Activated naive CD4-positive, alpha-beta T cell treated with anti-CD3 and anti-CD28 coated beads for 36 hours (primary cell): ENCODE data around the gene KPNA1. TPM values are rescaled to one million over a fixed set of nuclear protein-coding genes. Genes with fewer than 3 reads are reported as not detected.
A peak's percentile ranks its signal among the peaks of the same experiment; 100 is the strongest.
"Not testable (repeated sequence)": the region's sequence is repeated elsewhere in the genome, so short reads cannot be mapped to it uniquely, and the experiment has no call there.

ENCODE experiments used
- CTCF ChIA-PET: fragments of 350-600 bp; sonication (Branson Sonifier 250); formaldehyde crosslinking; loops from one replicate; lab custom pipeline; 2021; ENCODE audit warnings: antibody characterized with exemption; lab: Charles Lee
- DNase-seq: peaks from one replicate; pipeline ENCODE4 v3.0.0-alpha.2; 2020
- H3K27ac Mint-ChIP-seq: one replicate; pipeline ENCODE4 v1.8.0; 2021; ENCODE audit warnings: mild to moderate bottlenecking, mixed read lengths
- H3K27me3 Mint-ChIP-seq: one replicate; pipeline ENCODE4 v1.8.0; 2021; ENCODE audit warnings: low read depth, mixed read lengths
- H3K36me3 Mint-ChIP-seq: one replicate; pipeline ENCODE4 v1.8.0; 2021; ENCODE audit warnings: low read depth, mixed read lengths
- H3K4me1 Mint-ChIP-seq: one replicate; pipeline ENCODE4 v1.8.0; 2021; ENCODE audit warnings: low read depth, mixed read lengths
- H3K4me3 Mint-ChIP-seq: one replicate; pipeline ENCODE4 v1.8.0; 2021; ENCODE audit warnings: mild to moderate bottlenecking, moderate library complexity, mixed read lengths
- H3K9me3 Mint-ChIP-seq: one replicate; pipeline ENCODE4 v1.8.0; 2021; ENCODE audit warnings: mixed read lengths
- intact Hi-C: fragments of 100-400 bp; cut with micrococcal nuclease; formaldehyde crosslinking; loops from one replicate; pipeline ENCODE4 v1.15.1; 2023
- total RNA-seq, 2 experiments: library from RNA; stranded (reverse); gene quantifications; one replicate each; pipeline ENCODE4 v1.2.3, GENCODE V29; 2021

KPNA1 gene
- total RNA-seq, 2 experiments from 2014 or later: 45.6 to 45.8 TPM

GRCh38 chr3:122516846-122517360 is 2.2 kb upstream of the KPNA1 start:
- CTCF ChIA-PET: no interaction called here

GRCh38 chr3:122515870-122516269 is 1.1 kb upstream of the KPNA1 start:
- CTCF ChIA-PET: no interaction called here
- peaks cover 36% of the 10 kb centered on the region for H3K4me1 Mint-ChIP-seq
- H3K27me3 Mint-ChIP-seq: no peaks in the 10 kb centered on the region
- DNase-seq: no peak
- peaks cover under 1% of the 10 kb centered on the region for H3K36me3 Mint-ChIP-seq
- H3K9me3 Mint-ChIP-seq: no peaks in the 10 kb centered on the region
- H3K27ac Mint-ChIP-seq: no peak overlapping the region
- H3K4me3 Mint-ChIP-seq: no peak overlapping the region
- intact Hi-C loops: loop anchor here (2.0 to 10.0 kb wide), 3 partner anchors 57 to 411 kb away; no protein-coding TSS in a partner anchor

More at GRCh38 chr3:122516846-122517360, 2.2 kb upstream of the KPNA1 start:
- DNase-seq: no peak
- Mint-ChIP-seq H3K27ac (no peak overlapping the region), H3K27me3 (no peaks in the 10 kb centered on the region), H3K9me3 (no peaks in the 10 kb centered on the region), H3K4me3 (no peak overlapping the region), H3K4me1 (peaks cover 26% of the 10 kb centered on the region), H3K36me3 (no peaks in the 10 kb centered on the region)
- intact Hi-C loops: loop anchor here (10.0 kb wide), 1 partner anchor 412 kb away; no protein-coding TSS in a partner anchor

GRCh38 chr3:122515020-122515468 is 305 bp upstream of the KPNA1 start:
- Mint-ChIP-seq H3K4me1 (peaks cover 40% of the 10 kb centered on the region), H3K27me3 (no peaks in the 10 kb centered on the region), H3K36me3 (peaks cover 3% of the 10 kb centered on the region), H3K9me3 (peaks cover under 1% of the 10 kb centered on the region), H3K4me3 (peak overlapping the region; percentile 73), H3K27ac (peak overlapping the region; percentile 75)
- DNase-seq: no peak
- intact Hi-C loops: loop anchor here (2.0 to 10.0 kb wide), 3 partner anchors 56 to 410 kb away; no protein-coding TSS in a partner anchor
- CTCF ChIA-PET: no interaction called here

GRCh38 chr3:122513386-122514122 is 1.2 kb downstream of the KPNA1 start:
- H3K4me1 Mint-ChIP-seq: peaks cover 44% of the 10 kb centered on the region
- H3K27ac Mint-ChIP-seq: peak overlapping the region; percentile 36
- intact Hi-C loops: loop anchor here (1.0 to 10.0 kb wide), 9 partner anchors 16 to 409 kb away; partner anchors contain the start of genes PARP14 and WDR5B
- peaks cover 5% of the 10 kb centered on the region for H3K9me3 Mint-ChIP-seq
- H3K36me3 Mint-ChIP-seq: peaks cover 8% of the 10 kb centered on the region
- H3K27me3 Mint-ChIP-seq: no peaks in the 10 kb centered on the region
- DNase-seq: no peak
- H3K4me3 Mint-ChIP-seq: peak overlapping the region; percentile 73
- CTCF ChIA-PET: no interaction called here

GRCh38 chr3:122512284-122512683 is 2.5 kb downstream of the KPNA1 start:
- no peak overlapping the region for H3K4me3 Mint-ChIP-seq
- H3K9me3 Mint-ChIP-seq: peaks cover 5% of the 10 kb centered on the region
- intact Hi-C loops: loop anchor here (10.0 kb wide), 1 partner anchor 407 kb away; no protein-coding TSS in a partner anchor
- DNase-seq: no peak
- CTCF ChIA-PET: no interaction called here
- peaks cover 56% of the 10 kb centered on the region for H3K4me1 Mint-ChIP-seq
- no peak overlapping the region for H3K27ac Mint-ChIP-seq
- H3K27me3 Mint-ChIP-seq: no peaks in the 10 kb centered on the region
- peaks cover 8% of the 10 kb centered on the region for H3K36me3 Mint-ChIP-seq

- no peak overlapping the region for H3K27ac Mint-ChIP-seq
- CTCF ChIA-PET: interaction anchor here (1.0 to 1.2 kb wide), 2 partner anchors 14 to 53 kb away, joined by 3 read pairs; no protein-coding TSS in a partner anchor
- H3K4me3 Mint-ChIP-seq: no peak overlapping the region
- intact Hi-C loops: loop anchor here (10.0 kb wide), 1 partner anchor 406 kb away; no protein-coding TSS in a partner anchor
- H3K27me3 Mint-ChIP-seq: no peaks in the 10 kb centered on the region
- peaks cover 65% of the 10 kb centered on the region for H3K4me1 Mint-ChIP-seq
- no peak for DNase-seq
- H3K36me3 Mint-ChIP-seq: peaks cover 8% of the 10 kb centered on the region
- H3K9me3 Mint-ChIP-seq: peaks cover 5% of the 10 kb centered on the region
Measured at GRCh38 chr3:122510878-122511535, 3.7 kb downstream of the KPNA1 start.

GRCh38 chr3:122508944-122509343 is 5.8 kb downstream of the KPNA1 start:
- Mint-ChIP-seq H3K36me3 (peaks cover 14% of the 10 kb centered on the region), H3K4me1 (peaks cover 77% of the 10 kb centered on the region)
- DNase-seq, H3K27ac Mint-ChIP-seq, H3K9me3 Mint-ChIP-seq, H3K27me3 Mint-ChIP-seq, H3K4me3 Mint-ChIP-seq: not testable (repeated sequence)
- CTCF ChIA-PET: interaction anchor here (0.7 to 1.0 kb wide), 2 partner anchors 125 to 203 kb away, joined by 3 read pairs; no protein-coding TSS in a partner anchor
- intact Hi-C loops: loop anchor here (1.0 kb wide), 1 partner anchor 12 kb away; no protein-coding TSS in a partner anchor

GRCh38 chr3:122508135-122508914 is 6.4 kb downstream of the KPNA1 start:
- CTCF ChIA-PET: interaction anchor here (0.7 to 1.0 kb wide), 2 partner anchors 124 to 202 kb away, joined by 3 read pairs; no protein-coding TSS in a partner anchor
- Mint-ChIP-seq H3K4me1 (peaks cover 78% of the 10 kb centered on the region), H3K27ac (peak overlapping the region; percentile 47), H3K9me3 (peaks cover 5% of the 10 kb centered on the region), H3K27me3 (no peaks in the 10 kb centered on the region), H3K4me3 (no peak overlapping the region), H3K36me3 (peaks cover 14% of the 10 kb centered on the region)
- peak; percentile 12 for DNase-seq
- intact Hi-C loops: loop anchor here (1.0 kb wide), 1 partner anchor 11 kb away; no protein-coding TSS in a partner anchor

- CTCF ChIA-PET: interaction anchor here (0.7 to 1.4 kb wide), 2 partner anchors 23 to 54 kb away, joined by 3 to 4 read pairs; no protein-coding TSS in a partner anchor
- Mint-ChIP-seq H3K4me3 (no peak overlapping the region), H3K27me3 (no peaks in the 10 kb centered on the region), H3K4me1 (peaks cover 75% of the 10 kb centered on the region), H3K36me3 (peaks cover 14% of the 10 kb centered on the region), H3K27ac (no peak overlapping the region), H3K9me3 (peaks cover 5% of the 10 kb centered on the region)
- intact Hi-C loops: loop anchor here (2.0 kb wide), 1 partner anchor 70 kb away; the partner anchor contains the start of gene PARP15
- no peak for DNase-seq
Measured at GRCh38 chr3:122506450-122506849, 8.3 kb downstream of the KPNA1 start.

GRCh38 chr3:122505676-122506075 is 9.1 kb downstream of the KPNA1 start:
- H3K27me3 Mint-ChIP-seq: no peaks in the 10 kb centered on the region

GRCh38 chr3:122502941-122503340 is 11.8 kb downstream of the KPNA1 start:
- DNase-seq: no peak
- Mint-ChIP-seq H3K4me3 (no peak overlapping the region), H3K27me3 (no peaks in the 10 kb centered on the region), H3K27ac (no peak overlapping the region), H3K36me3 (peaks cover 6% of the 10 kb centered on the region), H3K4me1 (peaks cover 66% of the 10 kb centered on the region), H3K9me3 (no peaks in the 10 kb centered on the region)
- CTCF ChIA-PET: interaction anchor here (1.1 kb wide), 1 partner anchor 95 kb away, joined by 3 read pairs; no protein-coding TSS in a partner anchor
- intact Hi-C loops: no loop called here

More at GRCh38 chr3:122505676-122506075, 9.1 kb downstream of the KPNA1 start:
- Mint-ChIP-seq H3K4me3 (no peak overlapping the region), H3K27ac (no peak overlapping the region), H3K4me1 (peaks cover 71% of the 10 kb centered on the region), H3K36me3 (peaks cover 11% of the 10 kb centered on the region), H3K9me3 (peaks cover 5% of the 10 kb centered on the region)
- CTCF ChIA-PET: no interaction called here
- DNase-seq: no peak
- intact Hi-C loops: loop anchor here (2.0 kb wide), 1 partner anchor 71 kb away; the partner anchor contains the start of gene PARP15
